K562 (cell line): ENCODE results near the gene NUP85. TPM values are rescaled to one million over a fixed set of nuclear protein-coding genes. Genes with fewer than 3 reads are reported as not detected.

Experiments
- ATAC-seq: fragments of 200-7000 bp; cut with Tn5 transposase; 3 replicates; pipeline ENCODE4 v1.9.1; 2020; ENCODE audit warnings: moderate library complexity
- BruUV-seq: library from RNA; stranded (reverse); fragments of 400-500 nt; replicated peaks from 2 replicates; lab custom pipeline; 2021; lab: Mats Ljungman, UMichigan
- CTCF ChIA-PET: fragments of 300-600 bp; formaldehyde crosslinking; extraction: SDS; loops from one replicate; lab custom pipeline; 2021; ENCODE audit warnings: low intra/inter-chr PET ratio; lab: Yijun Ruan, JAX
- POLR2A ChIA-PET: fragments of 300-600, 350-650 bp; sonication (Branson Sonifier 250); formaldehyde crosslinking; extraction: SDS; loops from one replicate; lab custom pipeline; 2021; ENCODE audit warnings: antibody characterized with exemption, inconsistent platforms; lab: Yijun Ruan, JAX
- DNase-seq, 4 experiments: peaks; one replicate each; pipeline versions ENCODE4 v3.0.0 to v3.0.0-alpha.2; 2011 to 2018; ENCODE audit warnings: low spot score in 3 of 4, mixed read lengths in 3 of 4; ENCODE audit errors: extremely low read depth in 1 of 4
- FAIRE-seq: peaks from 2 replicates; lab custom pipeline; 2011; peaks lifted over from hg19 to GRCh38; lab: Jason Lieb, UNC
- H2AFZ ChIP-seq: 2 replicates; pipeline ENCODE4 v1.6.0; 2011; ENCODE audit warnings: low read depth, low read length, control low read depth, inconsistent platforms
- H3K27ac ChIP-seq: fragments of 200-600 bp; 3 replicates; pipeline ENCODE4 v1.8.0; 2011; ENCODE audit warnings: low read depth, mild to moderate bottlenecking, control low read depth, inconsistent platforms, low read length, moderate library complexity, mixed read lengths; ENCODE audit errors: extremely low read depth
- H3K27me3 ChIP-seq, 2 experiments: fragments of 300-600 bp in 1 of 2; 2 replicates in 1 of 2; 3 replicates in 1 of 2; pipeline versions ENCODE4 v1.6.0 to v1.8.0; 2011; ENCODE audit warnings: inconsistent platforms in 2 of 2, low read length in 2 of 2, mild to moderate bottlenecking in 1 of 2, mixed read lengths in 1 of 2, moderate library complexity in 1 of 2; ENCODE audit not compliant: control insufficient read depth in 2 of 2, insufficient read depth in 2 of 2
- H3K36me3 ChIP-seq: fragments of 300-600 bp; 3 replicates; pipeline ENCODE4 v1.8.0; 2011; ENCODE audit warnings: mild to moderate bottlenecking, low read length, inconsistent platforms; ENCODE audit not compliant: control insufficient read depth, insufficient read depth
- H3K4me1 ChIP-seq, 2 experiments: fragments of 200-600 bp in 1 of 2; replicated peaks in 1 of 2; 2 replicates in 1 of 2; 3 replicates in 1 of 2; pipeline versions ENCODE4 v1.5.1 to v1.8.0; 2011; ENCODE audit warnings: inconsistent platforms in 2 of 2, low read length in 2 of 2, mild to moderate bottlenecking in 1 of 2, mixed read lengths in 1 of 2, moderate library complexity in 1 of 2; ENCODE audit not compliant: control insufficient read depth in 2 of 2, insufficient read depth in 2 of 2
- H3K4me2 ChIP-seq: 2 replicates; pipeline ENCODE4 v1.6.1; 2011; ENCODE audit warnings: low read length, control low read depth, inconsistent platforms, mixed read lengths; ENCODE audit not compliant: insufficient read depth
- H3K4me3 ChIP-seq: fragments of 200-600 bp; sonication (generic), shearing (Covaris generic); 2 replicates; pipeline ENCODE4 v1.5.1; 2016; ENCODE audit warnings: control low read depth, inconsistent platforms
- H3K79me2 ChIP-seq: fragments of 200-600 bp; 3 replicates; pipeline ENCODE4 v1.8.0; 2011; ENCODE audit warnings: low read length, inconsistent platforms; ENCODE audit not compliant: control insufficient read depth, insufficient read depth
- H3K9ac ChIP-seq, 2 experiments: 2 replicates each; pipeline versions ENCODE4 v1.6.0 to v1.6.1; 2011; ENCODE audit warnings: low read depth in 2 of 2, low read length in 2 of 2, control low read depth in 1 of 2, inconsistent platforms in 1 of 2, mild to moderate bottlenecking in 1 of 2, mixed read lengths in 1 of 2; ENCODE audit not compliant: insufficient read depth in 1 of 2
- H3K9me1 ChIP-seq: one replicate; pipeline ENCODE4 v1.6.0; 2011; ENCODE audit warnings: inconsistent platforms, mild to moderate bottlenecking, low read length, moderate library complexity; ENCODE audit not compliant: control insufficient read depth, insufficient read depth
- H3K9me3 ChIP-seq: replicated peaks from 2 replicates; pipeline ENCODE4 v1.5.1; 2011; ENCODE audit warnings: low read depth, low read length, inconsistent platforms; ENCODE audit not compliant: control insufficient read depth, insufficient read depth
- H4K20me1 ChIP-seq: replicated peaks from 2 replicates; pipeline ENCODE4 v1.6.1; 2011; ENCODE audit warnings: low read length, inconsistent platforms, mixed read lengths; ENCODE audit not compliant: control insufficient read depth, insufficient read depth
- CBX5 ChIP-seq: IDR thresholded peaks from 2 replicates; pipeline ENCODE4 v1.6.1; 2014; ENCODE audit warnings: low read depth, borderline replicate concordance
- CREM ChIP-seq: IDR thresholded peaks from 2 replicates; pipeline ENCODE4 v1.6.1; 2014; ENCODE audit warnings: antibody characterized with exemption, low read depth
- ELF1 ChIP-seq: fragments of 200-800 bp; sonication (Bioruptor generic); IDR thresholded peaks from 2 replicates; pipeline ENCODE4 v1.6.1; 2016; ENCODE audit warnings: missing genetic modification characterization, missing compliant biosample characterization
- KDM5B ChIP-seq: fragments of 200-600 bp; sonication (generic); IDR thresholded peaks from 2 replicates; pipeline ENCODE4 v1.6.1; 2012; ENCODE audit warnings: low read depth, mild to moderate bottlenecking, moderate library complexity, low read length, control low read depth, inconsistent platforms; ENCODE audit not compliant: insufficient replicate concordance
- NFIX ChIP-seq: fragments of 250-450 bp; sonication (Bioruptor Pico); IDR thresholded peaks from 2 replicates; pipeline ENCODE4 v1.4.0; 2020; ENCODE audit warnings: low read depth, mild to moderate bottlenecking, moderate library complexity
- SP2 ChIP-seq: IDR thresholded peaks from 2 replicates; pipeline ENCODE4 v1.6.1; 2011; ENCODE audit warnings: mild to moderate bottlenecking, low read depth, low read length, moderate library complexity; ENCODE audit not compliant: poor library complexity, severe bottlenecking; ENCODE audit errors: extremely low read depth
- ZNF124 ChIP-seq: sonication (generic); formaldehyde crosslinking; IDR thresholded peaks from 2 replicates; pipeline ENCODE4 v1.8.1; 2022; ENCODE audit warnings: missing genetic modification reagents
- ZNF232 ChIP-seq: sonication (generic); formaldehyde crosslinking; IDR thresholded peaks from 2 replicates; pipeline ENCODE4 v1.8.0; 2022; ENCODE audit warnings: mild to moderate bottlenecking, missing genetic modification reagents
- ZNF24 ChIP-seq: fragments of 450-650 bp; IDR thresholded peaks from 2 replicates; pipeline ENCODE4 v1.6.1; 2016
- ZNF316 ChIP-seq: fragments of 450-650 bp; IDR thresholded peaks from 2 replicates; pipeline ENCODE4 v1.6.1; 2016
- WGBS: fragments of 100-300 bp; shearing (Covaris generic); methylation state at CpG from one replicate; pipeline ENCODE4 v1.1.6; 2016; ENCODE audit warnings: low coverage, mixed read lengths; ENCODE audit not compliant: insufficient coverage; ENCODE audit errors: missing lambda C conversion rate; 5-methylcytosine and 5-hydroxymethylcytosine counted together
- in situ Hi-C: fragments of 300-500 bp; cut with MboI; formaldehyde crosslinking; loops from 4 replicates; pipeline ENCODE4 v1.15.0; 2018; ENCODE audit warnings: inconsistent platforms, mixed read lengths
- intact Hi-C: fragments of 100-400 bp; cut with micrococcal nuclease; formaldehyde crosslinking; loops from 2 replicates; pipeline ENCODE4 v1.14.2; 2022
- polyA plus RNA-seq, 8 experiments: library from polyadenylated mRNA; depleted of rRNA in 4 of 8; stranded (reverse) in 5 of 8; unstranded in 3 of 8; fragments of >200 nt; fragmentation: Nextera tagmentation in 2 of 8; fragmentation: Illumina TruSeq in 1 of 8; extraction: Ambion mirVana in 2 of 8; extraction: Trizol in 1 of 8; gene quantifications; 2 replicates each; pipeline versions ENCODE4 v1.2.1 to v1.2.3, GENCODE V29; 2011 to 2014; ENCODE audit warnings: inconsistent platforms in 1 of 8, missing spikeins in 1 of 8
- total RNA-seq, 7 experiments: library from RNA; depleted of rRNA in 6 of 7; stranded (reverse); fragments of >200 nt in 6 of 7; fragmentation: Illumina TruSeq in 2 of 7; extraction: Trizol in 2 of 7; gene quantifications; 2 replicates each; pipeline versions ENCODE4 v1.2.1 to v1.2.3, GENCODE V29; 2011 to 2021; ENCODE audit warnings: low replicate concordance in 1 of 7
- TF ChIP-seq, protein P1 (sequence below): fragments of 450-650 bp; IDR thresholded peaks from 2 replicates; pipeline ENCODE4 v1.6.1; 2017; ENCODE audit warnings: antibody characterized with exemption, mild to moderate bottlenecking
- TF ChIP-seq, protein P2 (sequence below), 3 experiments: fragments of 200-800 bp in 1 of 3; fragments of 250-450 bp in 1 of 3; fragments of 450-650 bp in 1 of 3; sonication (Bioruptor Pico) in 1 of 3; sonication (Bioruptor generic) in 1 of 3; formaldehyde crosslinking in 1 of 3; IDR thresholded peaks; 2 replicates each; pipeline versions ENCODE4 v1.6.1 to v1.8.0; 2016 to 2022; ENCODE audit warnings: mild to moderate bottlenecking in 2 of 3, missing genetic modification characterization in 2 of 3, missing compliant biosample characterization in 1 of 3, moderate library complexity in 1 of 3

The NUP85 gene
- total and polyA plus RNA-seq, 9 of the 15 experiments (the other 6 are each of a cell fraction or from before 2014, with no cell fraction given) = 50.2 to 177 (median 110) TPM

DNA sequence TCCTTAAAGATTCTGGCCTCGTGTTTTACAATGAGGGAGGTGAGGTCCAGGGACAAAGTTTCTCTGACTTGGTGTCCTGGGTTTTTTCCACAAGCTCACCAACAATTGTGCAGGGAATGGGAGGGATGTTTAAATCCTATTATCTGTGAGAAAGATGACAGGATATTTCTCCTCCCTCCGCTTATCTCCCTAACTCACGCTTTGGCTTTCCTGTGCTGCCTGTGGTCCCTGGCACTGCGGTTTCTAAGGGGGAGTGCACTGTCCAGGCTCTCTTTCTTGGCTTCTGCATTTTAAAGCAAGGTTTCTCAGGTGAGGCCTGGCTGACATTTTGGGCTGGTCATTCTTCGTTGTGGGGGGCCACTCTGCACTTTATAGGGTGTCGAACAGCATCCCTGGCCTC is 39.5 kb downstream of the NUP85 start (continued):
- TF ChIP-seq CREM (0 out of 2 replicates have a peak, but pooled peaks have one; percentile 7), ELF1 (tag) (no peak)
- TF ChIP-seq, all 486 proteins: peak for 6

DNA sequence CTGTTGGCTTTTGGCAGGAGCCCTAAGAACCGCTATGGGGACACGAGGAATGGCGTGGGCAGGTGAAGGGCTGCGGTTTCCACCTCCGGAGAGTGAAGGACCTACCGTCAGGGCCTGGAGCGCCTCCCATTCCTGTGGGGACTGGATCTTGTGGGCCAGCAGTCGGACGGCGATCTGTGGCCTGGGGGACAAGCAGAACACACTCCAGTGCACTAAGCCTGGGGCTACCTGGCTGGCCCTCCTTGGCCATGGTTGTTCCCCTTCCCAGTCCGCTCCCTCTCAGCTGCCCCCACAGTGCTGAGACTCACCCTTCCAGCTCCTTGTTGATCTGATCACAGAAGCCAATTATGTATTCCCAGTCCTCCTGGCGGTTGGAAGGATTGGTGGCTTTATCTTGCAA is 40.9 kb downstream of the NUP85 start:
- peak; percentile 49 for FAIRE-seq
- TF ChIP-seq, protein P1, sequence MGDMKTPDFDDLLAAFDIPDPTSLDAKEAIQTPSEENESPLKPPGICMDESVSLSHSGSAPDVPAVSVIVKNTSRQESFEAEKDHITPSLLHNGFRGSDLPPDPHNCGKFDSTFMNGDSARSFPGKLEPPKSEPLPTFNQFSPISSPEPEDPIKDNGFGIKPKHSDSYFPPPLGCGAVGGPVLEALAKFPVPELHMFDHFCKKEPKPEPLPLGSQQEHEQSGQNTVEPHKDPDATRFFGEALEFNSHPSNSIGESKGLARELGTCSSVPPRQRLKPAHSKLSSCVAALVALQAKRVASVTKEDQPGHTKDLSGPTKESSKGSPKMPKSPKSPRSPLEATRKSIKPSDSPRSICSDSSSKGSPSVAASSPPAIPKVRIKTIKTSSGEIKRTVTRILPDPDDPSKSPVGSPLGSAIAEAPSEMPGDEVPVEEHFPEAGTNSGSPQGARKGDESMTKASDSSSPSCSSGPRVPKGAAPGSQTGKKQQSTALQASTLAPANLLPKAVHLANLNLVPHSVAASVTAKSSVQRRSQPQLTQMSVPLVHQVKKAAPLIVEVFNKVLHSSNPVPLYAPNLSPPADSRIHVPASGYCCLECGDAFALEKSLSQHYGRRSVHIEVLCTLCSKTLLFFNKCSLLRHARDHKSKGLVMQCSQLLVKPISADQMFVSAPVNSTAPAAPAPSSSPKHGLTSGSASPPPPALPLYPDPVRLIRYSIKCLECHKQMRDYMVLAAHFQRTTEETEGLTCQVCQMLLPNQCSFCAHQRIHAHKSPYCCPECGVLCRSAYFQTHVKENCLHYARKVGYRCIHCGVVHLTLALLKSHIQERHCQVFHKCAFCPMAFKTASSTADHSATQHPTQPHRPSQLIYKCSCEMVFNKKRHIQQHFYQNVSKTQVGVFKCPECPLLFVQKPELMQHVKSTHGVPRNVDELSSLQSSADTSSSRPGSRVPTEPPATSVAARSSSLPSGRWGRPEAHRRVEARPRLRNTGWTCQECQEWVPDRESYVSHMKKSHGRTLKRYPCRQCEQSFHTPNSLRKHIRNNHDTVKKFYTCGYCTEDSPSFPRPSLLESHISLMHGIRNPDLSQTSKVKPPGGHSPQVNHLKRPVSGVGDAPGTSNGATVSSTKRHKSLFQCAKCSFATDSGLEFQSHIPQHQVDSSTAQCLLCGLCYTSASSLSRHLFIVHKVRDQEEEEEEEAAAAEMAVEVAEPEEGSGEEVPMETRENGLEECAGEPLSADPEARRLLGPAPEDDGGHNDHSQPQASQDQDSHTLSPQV = no peak
- no peak for TF ChIP-seq ZNF124 (CRISPR knock-in tag)
- TF ChIP-seq, protein P2, sequence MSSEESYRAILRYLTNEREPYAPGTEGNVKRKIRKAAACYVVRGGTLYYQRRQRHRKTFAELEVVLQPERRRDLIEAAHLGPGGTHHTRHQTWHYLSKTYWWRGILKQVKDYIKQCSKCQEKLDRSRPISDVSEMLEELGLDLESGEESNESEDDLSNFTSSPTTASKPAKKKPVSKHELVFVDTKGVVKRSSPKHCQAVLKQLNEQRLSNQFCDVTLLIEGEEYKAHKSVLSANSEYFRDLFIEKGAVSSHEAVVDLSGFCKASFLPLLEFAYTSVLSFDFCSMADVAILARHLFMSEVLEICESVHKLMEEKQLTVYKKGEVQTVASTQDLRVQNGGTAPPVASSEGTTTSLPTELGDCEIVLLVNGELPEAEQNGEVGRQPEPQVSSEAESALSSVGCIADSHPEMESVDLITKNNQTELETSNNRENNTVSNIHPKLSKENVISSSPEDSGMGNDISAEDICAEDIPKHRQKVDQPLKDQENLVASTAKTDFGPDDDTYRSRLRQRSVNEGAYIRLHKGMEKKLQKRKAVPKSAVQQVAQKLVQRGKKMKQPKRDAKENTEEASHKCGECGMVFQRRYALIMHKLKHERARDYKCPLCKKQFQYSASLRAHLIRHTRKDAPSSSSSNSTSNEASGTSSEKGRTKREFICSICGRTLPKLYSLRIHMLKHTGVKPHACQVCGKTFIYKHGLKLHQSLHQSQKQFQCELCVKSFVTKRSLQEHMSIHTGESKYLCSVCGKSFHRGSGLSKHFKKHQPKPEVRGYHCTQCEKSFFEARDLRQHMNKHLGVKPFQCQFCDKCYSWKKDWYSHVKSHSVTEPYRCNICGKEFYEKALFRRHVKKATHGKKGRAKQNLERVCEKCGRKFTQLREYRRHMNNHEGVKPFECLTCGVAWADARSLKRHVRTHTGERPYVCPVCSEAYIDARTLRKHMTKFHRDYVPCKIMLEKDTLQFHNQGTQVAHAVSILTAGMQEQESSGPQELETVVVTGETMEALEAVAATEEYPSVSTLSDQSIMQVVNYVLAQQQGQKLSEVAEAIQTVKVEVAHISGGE (CRISPR knock-in tag; IDR thresholded peaks at IDR 0.05) = no peak
- no peak for TF ChIP-seq ZNF316
- no peak for TF ChIP-seq KDM5B
- no peak for TF ChIP-seq CBX5
- TF ChIP-seq SP2 = no peak
- no peak for TF ChIP-seq ZNF24
- TF ChIP-seq NFIX (CRISPR knock-in tag) = no peak
- TF ChIP-seq ZNF232 (CRISPR knock-in tag) = no peak

More for the DNA sequence above, 40.9 kb downstream of the NUP85 start:
- in situ Hi-C loops (no loop called here), intact Hi-C loops (no loop called here)
- Histone ChIP-seq H3K4me1 (peaks cover 8 to 21% of the 10 kb centered on the region in 2 experiments; a peak in 4 of 5 replicates), H3K36me3 (peaks cover 62% of the 10 kb centered on the region), H3K4me2 (no peak overlapping the region), H3K79me2 (peaks cover 32% of the 10 kb centered on the region), H3K27ac (no peak overlapping the region), H3K9me3 (no peaks in the 10 kb centered on the region), H3K9me1 (no peaks in the 10 kb centered on the region), H2AFZ (no peak overlapping the region), H3K27me3 (no peaks in the 10 kb centered on the region), H3K4me3 (no peak overlapping the region), H3K9ac (peak overlapping the region in 1 of 2 experiments; percentile 55; a peak in 1 of 4 replicates), H4K20me1 (peaks cover 12% of the 10 kb centered on the region; the same call in 1 of the 2 replicates)
- POLR2A ChIA-PET = interaction anchor here (0.6 to 6.5 kb wide), 2 partner anchors 14 to 186 kb away, joined by 3 to 85 read pairs; partner anchors contain the start of genes GGA3 and MRPS7
- WGBS = 94% methylated on average over 7 of the region's 12 CpGs
- BruUV-seq = no TSS peak
- CTCF ChIA-PET = no interaction called here
- ATAC-seq = no peak
- DNase-seq = no peak
